Caco-2 (cell line): ENCODE results near the gene USP40. TPM values are rescaled to one million over a fixed set of nuclear protein-coding genes. Genes with fewer than 3 reads are reported as not detected.
A peak's percentile ranks its signal among the peaks of the same experiment; 100 is the strongest.

ENCODE experiments used
- BruUV-seq: library from RNA; stranded (reverse); fragments of 400-500 nt; replicated peaks from 2 replicates; lab custom pipeline; 2021; lab: Mats Ljungman, UMichigan
- CTCF ChIA-PET: fragments of 300-600 bp; sonication (Branson Sonifier 250); formaldehyde crosslinking; loops from one replicate; lab custom pipeline; 2022; ENCODE audit warnings: antibody characterized with exemption; lab: Charles Lee
- POLR2A ChIA-PET: fragments of 300-600 bp; sonication (Branson Sonifier 250); formaldehyde crosslinking; loops from one replicate; lab custom pipeline; 2022; ENCODE audit warnings: antibody characterized with exemption; lab: Charles Lee
- DNase-seq, 2 experiments: peaks; one replicate each; pipeline versions ENCODE4 v3.0.0 to v3.0.0-alpha.2; 2020 to 2022
- H3K27me3 ChIP-seq: replicated peaks from 2 replicates; pipeline ENCODE4 v1.6.0; 2011; ENCODE audit warnings: low read length; ENCODE audit not compliant: control insufficient read depth, insufficient read depth
- H3K36me3 ChIP-seq: 2 replicates; pipeline ENCODE4 v1.5.1; 2011; ENCODE audit warnings: low read length; ENCODE audit not compliant: control insufficient read depth, insufficient read depth
- H3K4me1 ChIP-seq: fragments of 250-450 bp; sonication (Bioruptor Pico); 2 replicates; pipeline ENCODE4 v1.5.1; 2020; ENCODE audit warnings: mild to moderate bottlenecking
- H3K4me3 ChIP-seq: 2 replicates; pipeline ENCODE4 v1.5.1; 2011; ENCODE audit warnings: low read depth, mild to moderate bottlenecking, control low read depth, low read length
- H3K9me3 ChIP-seq: fragments of 250-450 bp; sonication (Bioruptor Pico); 2 replicates; pipeline ENCODE4 v1.5.1; 2020; ENCODE audit warnings: mild to moderate bottlenecking, moderate library complexity
- H3K27ac Mint-ChIP-seq: one replicate; pipeline ENCODE4 v1.8.0; 2022; ENCODE audit warnings: mixed read lengths; ENCODE audit not compliant: unreplicated experiment
- H3K27me3 Mint-ChIP-seq: one replicate; pipeline ENCODE4 v1.8.0; 2022; ENCODE audit warnings: mixed read lengths; ENCODE audit not compliant: insufficient read depth, unreplicated experiment
- H3K36me3 Mint-ChIP-seq: one replicate; pipeline ENCODE4 v1.8.0; 2022; ENCODE audit warnings: mild to moderate bottlenecking, mixed read lengths; ENCODE audit not compliant: insufficient read depth, unreplicated experiment
- H3K4me1 Mint-ChIP-seq: one replicate; pipeline ENCODE4 v1.8.0; 2022; ENCODE audit warnings: low read depth, mixed read lengths; ENCODE audit not compliant: unreplicated experiment
- H3K4me3 Mint-ChIP-seq: one replicate; pipeline ENCODE4 v1.8.0; 2022; ENCODE audit warnings: mild to moderate bottlenecking, moderate library complexity, mixed read lengths; ENCODE audit not compliant: unreplicated experiment
- H3K9me3 Mint-ChIP-seq: one replicate; pipeline ENCODE4 v1.8.0; 2022; ENCODE audit warnings: mixed read lengths; ENCODE audit not compliant: unreplicated experiment
- CTCF ChIP-seq, 2 experiments: fragments of 200-600 bp in 1 of 2; IDR thresholded peaks; 1 replicate in 1 of 2; 2 replicates in 1 of 2; pipeline versions ENCODE4 v1.5.1 to v1.8.0; 2011 to 2022; ENCODE audit warnings: antibody characterized with exemption in 1 of 2, control low read depth in 1 of 2, inconsistent platforms in 1 of 2, low read depth in 1 of 2, low read length in 1 of 2, mild to moderate bottlenecking in 1 of 2, moderate library complexity in 1 of 2; ENCODE audit not compliant: insufficient read depth in 1 of 2, severe bottlenecking in 1 of 2, unreplicated experiment in 1 of 2
- intact Hi-C: fragments of 100-400 bp; cut with micrococcal nuclease; formaldehyde crosslinking; loops from one replicate; pipeline ENCODE4 v1.10.0; 2022; ENCODE audit not compliant: unreplicated experiment
- total RNA-seq: library from RNA; stranded (reverse); gene quantifications from 2 replicates; pipeline ENCODE4 v1.2.3, GENCODE V29; 2022

USP40 gene
- total RNA-seq, 1 experiment from 2014 or later, result 27.8 TPM

GRCh38 chr2:233445152-233445830 lies 121.3 kb downstream of the USP40 start:
- intact Hi-C loops, result loop anchor here (10.0 kb wide), 1 partner anchor 90 kb away; the partner anchor contains the start of gene DGKD
- peaks cover 7% of the 10 kb centered on the region for H3K4me1 Mint-ChIP-seq
- Histone ChIP-seq H3K9me3 (no peaks in the 10 kb centered on the region), H3K4me3 (no peak overlapping the region), H3K4me1 (peaks cover 12% of the 10 kb centered on the region), H3K36me3 (peaks cover 9% of the 10 kb centered on the region), H3K27me3 (no peaks in the 10 kb centered on the region)
- peaks cover 90% of the 10 kb centered on the region for H3K36me3 Mint-ChIP-seq
- H3K4me3 Mint-ChIP-seq, result no peak overlapping the region
- no peak for TF ChIP-seq CTCF (IDR thresholded peaks at IDR 0.05; ENCODE audit: insufficient read depth in 1 of 2, low read depth in 1 of 2, low read length in 1 of 2, severe bottlenecking in 1 of 2, unreplicated experiment in 1 of 2)
- H3K9me3 Mint-ChIP-seq, result no peaks in the 10 kb centered on the region
- POLR2A ChIA-PET, result no interaction called here
- H3K27me3 Mint-ChIP-seq, result no peaks in the 10 kb centered on the region
- H3K27ac Mint-ChIP-seq, result peak overlapping the region; percentile 65
- peak in 1 of 2 experiments; percentile 10 for DNase-seq
- CTCF ChIA-PET, result interaction anchor here (0.6 kb wide), 1 partner anchor 75 kb away, joined by 4 read pairs; no protein-coding TSS in a partner anchor
- BruUV-seq, result no TSS peak

- POLR2A ChIA-PET, result no interaction called here
These were observed 122.1 kb downstream of the USP40 start for GRCh38 chr2:233444501-233444900.

More at GRCh38 chr2:233444501-233444900, 122.1 kb downstream of the USP40 start:
- Histone ChIP-seq H3K27me3 (no peaks in the 10 kb centered on the region), H3K36me3 (peaks cover 9% of the 10 kb centered on the region), H3K4me1 (peaks cover 12% of the 10 kb centered on the region), H3K4me3 (no peak overlapping the region), H3K9me3 (no peaks in the 10 kb centered on the region)
- Mint-ChIP-seq H3K27ac (peak overlapping the region; percentile 65), H3K4me1 (peaks cover 7% of the 10 kb centered on the region), H3K36me3 (peaks cover 89% of the 10 kb centered on the region), H3K27me3 (no peaks in the 10 kb centered on the region), H3K4me3 (no peak overlapping the region), H3K9me3 (no peaks in the 10 kb centered on the region)
- TF ChIP-seq CTCF (IDR thresholded peaks at IDR 0.05; ENCODE audit: insufficient read depth in 1 of 2, low read depth in 1 of 2, low read length in 1 of 2, severe bottlenecking in 1 of 2, unreplicated experiment in 1 of 2), result no peak
- CTCF ChIA-PET, result interaction anchor here (0.6 kb wide), 1 partner anchor 74 kb away, joined by 4 read pairs; no protein-coding TSS in a partner anchor
- intact Hi-C loops, result loop anchor here (10.0 kb wide), 1 partner anchor 90 kb away; the partner anchor contains the start of gene DGKD
- no TSS peak for BruUV-seq
- DNase-seq, result peak in 1 of 2 experiments; percentile 12
